GM23248 (cell line): ENCODE measurements around the gene ZNF883.

ENCODE experiments used
- EZH2 ChIP-seq: fragments of 200-600 bp; sonication (generic); IDR thresholded peaks from 2 replicates; pipeline ENCODE4 v1.6.1; 2018; ENCODE audit warnings: antibody characterized with exemption, mild to moderate bottlenecking; ENCODE audit not compliant: insufficient read depth, poor library complexity, severe bottlenecking
- EZH2phosphoT487 ChIP-seq: fragments of 200-600 bp; sonication (generic); IDR thresholded peaks from 2 replicates; pipeline ENCODE4 v1.6.1; 2018; ENCODE audit warnings: antibody characterized with exemption, moderate library complexity, mild to moderate bottlenecking, low read depth; ENCODE audit not compliant: insufficient read depth

DNA sequence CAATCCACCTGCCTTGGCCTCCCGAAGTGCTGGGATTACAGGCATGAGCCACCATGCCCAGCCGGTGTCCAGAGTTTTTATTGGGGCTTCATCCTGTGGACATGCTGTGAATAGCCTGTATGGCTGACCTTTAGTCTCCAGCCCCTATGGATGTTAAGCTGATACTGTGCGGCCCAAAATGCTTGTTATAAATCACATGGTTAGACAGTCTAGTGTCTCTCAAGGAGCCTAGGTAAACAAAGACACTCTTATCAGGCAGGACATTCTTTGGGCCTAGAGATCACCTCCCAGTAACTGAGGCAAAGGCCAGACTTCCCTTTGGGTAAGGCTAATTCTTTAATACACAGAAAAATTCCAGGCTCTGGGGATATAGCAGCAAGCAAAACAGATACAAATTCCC lies 99.4 kb downstream of the ZNF883 start:
- TF ChIP-seq EZH2phosphoT487 (no peak), EZH2 (no peak)
